Activated gamma-delta T cell treated with Interleukin-2 at 50 U/mL for 16 hours (primary cell): Measurements from ENCODE around the gene HEBP2.
"Not testable (repeated sequence)": the region's sequence is repeated elsewhere in the genome, so short reads cannot be mapped to it uniquely, and the experiment has no call there.

ENCODE experiments used
- DNase-seq: peaks from one replicate; pipeline ENCODE4 v3.0.0-alpha.2; 2020

The HEBP2 gene

GRCh38 chr6:138403801-138404665, at the start of gene HEBP2:
Gene HEBP2, plus strand, starts transcription at chr6:138404223. Its CDS starts 273 bp downstream, at chr6:138404496.
- peak; percentile 83 for DNase-seq

GRCh38 chr6:138357928-138358327, 46.1 kb upstream of the HEBP2 start:
- no peak for DNase-seq

- DNase-seq = not testable (repeated sequence)
Observed at GRCh38 chr6:138368684-138369083, 35.3 kb upstream of the HEBP2 start.

- no peak for DNase-seq
Observed at GRCh38 chr6:138370631-138371451, 33.2 kb upstream of the HEBP2 start.

GRCh38 chr6:138371452-138371711, 32.6 kb upstream of the HEBP2 start:
- DNase-seq = no peak

GRCh38 chr6:138371720-138372119, 32.3 kb upstream of the HEBP2 start:
- no peak for DNase-seq

- no peak for DNase-seq
Observed at GRCh38 chr6:138372711-138373463, 31.1 kb upstream of the HEBP2 start.

- DNase-seq = no peak
Observed at GRCh38 chr6:138374230-138374629, 29.8 kb upstream of the HEBP2 start.

- no peak for DNase-seq
Observed at GRCh38 chr6:138374815-138375214, 29.2 kb upstream of the HEBP2 start.

- no peak for DNase-seq
Observed at GRCh38 chr6:138377042-138377441, 27.0 kb upstream of the HEBP2 start.

GRCh38 chr6:138377844-138378243, 26.2 kb upstream of the HEBP2 start, which contains the start of gene SMIM28:
Gene SMIM28, plus strand, starts transcription at chr6:138377905. Its CDS starts 168 bp downstream, at chr6:138378073.
- no peak for DNase-seq

- no peak for DNase-seq
Observed at GRCh38 chr6:138378463-138378862, 25.6 kb upstream of the HEBP2 start.

GRCh38 chr6:138382498-138383265, 21.3 kb upstream of the HEBP2 start:
- DNase-seq = no peak

GRCh38 chr6:138383776-138384175, 20.2 kb upstream of the HEBP2 start:
- no peak for DNase-seq

GRCh38 chr6:138386897-138387296, 17.1 kb upstream of the HEBP2 start:
- DNase-seq = no peak

GRCh38 chr6:138387577-138388368, 16.2 kb upstream of the HEBP2 start:
- no peak for DNase-seq

GRCh38 chr6:138389551-138389950, 14.5 kb upstream of the HEBP2 start:
- no peak for DNase-seq

- DNase-seq = no peak
Observed at GRCh38 chr6:138393871-138394783, 9.9 kb upstream of the HEBP2 start.

- no peak for DNase-seq
Observed at GRCh38 chr6:138396709-138397108, 7.3 kb upstream of the HEBP2 start.
